Measurements from ENCODE around the gene CYS1.

- TF ChIP-seq MAX (IDR thresholded peaks at IDR 0.05) (no peak), CTCF (CRISPR knock-in tag; IDR thresholded peaks at IDR 0.05) (no peak), ZNF557 (CRISPR knock-in tag; IDR thresholded peaks at IDR 0.05) (no peak), ZNF180 (CRISPR knock-in tag; IDR thresholded peaks at IDR 0.05; ENCODE audit: borderline replicate concordance, low read depth) (no peak), RFX1 (IDR thresholded peaks at IDR 0.05) (no peak), CBX5 (CRISPR knock-in tag; IDR thresholded peaks at IDR 0.05; ENCODE audit: borderline replicate concordance) (no peak), HNF4A (CRISPR knock-in tag; IDR thresholded peaks at IDR 0.05) (no peak), ZBTB33 (CRISPR knock-in tag; IDR thresholded peaks at IDR 0.05) (no peak)
These were observed 29.1 kb upstream of the CYS1 start for GRCh38 chr2:10109311-10109710.

All from HepG2 (cell line).